HG02970 (cell line): ENCODE measurements around the gene OR8B12.

Experiments used
- ATAC-seq: cut with Tn5 transposase; IDR thresholded peaks from one replicate; pipeline ENCODE4 v1.9.1; 2021; ENCODE audit warnings: mild to moderate bottlenecking, moderate library complexity, moderate number of reproducible peaks; ENCODE audit not compliant: unreplicated experiment, low FRiP score

OR8B12 gene, protein sequence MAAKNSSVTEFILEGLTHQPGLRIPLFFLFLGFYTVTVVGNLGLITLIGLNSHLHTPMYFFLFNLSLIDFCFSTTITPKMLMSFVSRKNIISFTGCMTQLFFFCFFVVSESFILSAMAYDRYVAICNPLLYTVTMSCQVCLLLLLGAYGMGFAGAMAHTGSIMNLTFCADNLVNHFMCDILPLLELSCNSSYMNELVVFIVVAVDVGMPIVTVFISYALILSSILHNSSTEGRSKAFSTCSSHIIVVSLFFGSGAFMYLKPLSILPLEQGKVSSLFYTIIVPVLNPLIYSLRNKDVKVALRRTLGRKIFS

DNA sequence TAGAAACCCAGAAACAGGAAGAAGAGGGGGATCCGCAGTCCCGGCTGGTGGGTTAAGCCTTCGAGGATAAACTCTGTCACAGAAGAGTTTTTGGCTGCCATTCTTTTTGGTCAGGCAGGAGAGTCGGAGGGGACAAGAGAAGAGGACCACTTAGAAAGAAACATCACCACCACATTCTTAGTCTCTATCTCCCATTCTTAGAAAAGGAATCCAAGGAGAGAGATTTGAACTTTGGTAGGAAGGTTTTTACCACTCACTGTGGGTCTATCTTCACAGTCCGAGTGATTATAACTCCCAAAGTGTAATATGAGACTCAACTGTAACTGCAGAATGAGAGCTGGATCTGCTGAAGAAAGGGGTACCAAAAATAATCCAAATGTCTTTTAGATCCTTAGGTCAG, at the start of gene OR8B12:
TSS of gene OR8B12 (minus strand) at position 101 of the 400 bp plus-strand sequence. CDS start at position 101, 0 bp downstream.
- ATAC-seq: no peak

DNA sequence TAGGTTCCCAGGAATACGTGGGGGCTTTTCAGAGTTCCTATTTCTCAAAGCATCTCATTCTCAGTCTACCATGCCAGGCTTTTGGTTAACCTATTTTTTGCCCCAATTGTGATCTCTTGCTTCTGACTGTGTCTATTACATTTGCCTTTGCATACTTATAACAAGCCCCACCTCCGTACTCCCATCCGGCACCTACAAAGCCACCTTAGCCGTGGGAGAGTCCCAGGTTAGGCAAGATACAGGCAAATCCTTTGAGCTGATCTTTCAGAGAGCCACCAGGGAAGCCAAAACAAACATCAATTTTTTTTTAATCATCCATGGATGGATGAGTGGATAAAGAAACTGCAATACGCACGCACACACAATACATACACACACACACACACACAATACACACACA, 49.2 kb upstream of the OR8B12 start:
- ATAC-seq: no peak

DNA sequence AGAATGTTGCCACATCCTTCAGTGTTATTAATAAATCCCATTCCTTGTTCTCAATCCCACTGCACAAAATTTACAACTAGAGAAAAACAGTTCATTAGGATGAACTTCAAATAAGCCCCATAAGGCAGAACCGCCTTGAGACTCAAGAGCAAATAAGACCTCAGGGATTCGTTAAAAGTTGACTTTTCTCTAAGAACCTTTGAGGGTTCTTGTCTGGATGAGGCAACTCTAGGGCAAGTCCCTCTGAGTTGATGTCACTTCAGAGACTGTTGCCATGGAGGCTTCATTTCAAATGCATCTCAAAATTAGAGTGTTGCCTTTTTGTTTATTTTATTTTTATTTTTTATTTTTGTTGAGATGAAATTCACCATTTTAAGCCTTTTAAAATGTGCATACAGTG, 48.0 kb upstream of the OR8B12 start:
- ATAC-seq: no peak

DNA sequence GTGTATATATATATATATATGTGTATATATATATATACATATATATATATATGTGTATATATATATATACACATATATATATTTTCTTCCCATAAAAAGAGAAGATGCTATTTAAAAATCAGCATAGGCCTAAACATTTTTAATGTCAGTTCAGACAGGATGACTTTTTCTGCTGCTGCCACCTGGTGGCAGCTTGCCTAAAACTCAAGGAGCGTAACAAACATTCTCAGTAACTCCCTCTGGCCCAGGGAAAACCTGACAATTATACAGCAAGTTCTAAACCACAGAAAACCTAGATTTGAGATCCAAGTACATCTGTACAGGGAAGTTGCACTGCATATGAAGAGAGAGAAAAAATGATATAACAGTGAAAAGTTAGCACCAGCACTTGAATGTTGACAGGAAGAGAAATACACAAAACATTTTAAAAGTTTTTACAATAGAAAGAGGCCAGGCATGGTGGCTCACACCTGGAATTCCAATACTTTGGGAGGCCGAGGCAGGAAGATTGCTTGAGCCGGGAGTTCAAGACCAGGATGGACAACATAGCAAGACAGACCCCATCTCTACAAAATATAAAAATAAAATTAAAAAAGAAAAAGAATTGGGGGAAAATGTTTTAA, 42.9 kb upstream of the OR8B12 start:
- ATAC-seq: peak; percentile 60

DNA sequence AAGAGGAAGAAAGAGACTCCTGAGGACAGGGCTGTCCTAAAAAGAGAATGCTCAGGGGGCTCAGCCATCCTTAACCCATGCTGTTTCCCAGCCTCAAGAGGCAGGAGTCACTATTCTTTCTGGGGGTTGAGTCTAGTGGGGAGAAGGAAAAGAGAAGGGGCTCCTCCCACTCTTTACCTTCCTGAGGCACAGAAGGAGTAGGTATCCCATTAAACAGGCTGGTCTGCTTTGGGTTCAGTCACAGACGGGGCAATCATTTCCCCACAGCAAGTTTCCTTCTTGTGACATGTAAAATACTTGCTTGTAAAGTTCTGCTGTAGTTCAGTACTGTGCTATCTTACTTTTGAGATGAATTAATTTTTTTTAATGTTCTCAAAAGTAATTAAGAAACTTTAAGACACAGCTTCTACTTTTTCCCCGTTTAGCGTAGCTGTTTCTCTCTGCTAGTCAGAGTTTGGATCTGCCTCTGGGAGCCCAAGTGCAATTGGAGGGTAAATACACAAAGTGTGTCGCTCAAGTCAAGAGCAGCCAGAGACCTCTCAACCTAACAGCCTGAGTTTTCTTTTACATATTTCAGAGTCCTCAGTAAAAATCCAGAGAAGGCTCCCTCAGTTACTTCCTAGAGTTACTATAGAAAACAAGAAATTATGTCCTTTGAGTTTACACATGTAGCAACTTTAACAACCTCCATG, 41.4 kb upstream of the OR8B12 start:
- ATAC-seq: no peak

DNA sequence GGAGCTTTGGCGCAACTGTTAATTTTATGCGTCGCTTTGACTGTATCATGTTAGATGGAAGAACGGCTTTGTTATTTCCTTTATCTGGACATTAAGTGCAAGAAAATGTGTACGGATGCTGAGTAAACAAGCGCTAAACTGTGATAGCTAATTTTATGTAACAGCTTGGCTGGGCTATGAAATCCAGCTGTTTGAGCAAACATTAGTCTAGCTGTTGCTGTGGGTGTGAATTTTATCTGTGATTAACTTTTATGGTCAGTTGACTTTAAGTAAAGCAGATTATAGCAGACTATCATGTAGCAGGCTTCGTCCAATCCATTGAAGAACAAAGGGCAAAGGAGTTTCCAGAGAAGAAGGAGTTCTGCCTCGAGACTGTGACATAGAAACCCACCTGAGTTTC, 40.3 kb upstream of the OR8B12 start:
- ATAC-seq: no peak

DNA sequence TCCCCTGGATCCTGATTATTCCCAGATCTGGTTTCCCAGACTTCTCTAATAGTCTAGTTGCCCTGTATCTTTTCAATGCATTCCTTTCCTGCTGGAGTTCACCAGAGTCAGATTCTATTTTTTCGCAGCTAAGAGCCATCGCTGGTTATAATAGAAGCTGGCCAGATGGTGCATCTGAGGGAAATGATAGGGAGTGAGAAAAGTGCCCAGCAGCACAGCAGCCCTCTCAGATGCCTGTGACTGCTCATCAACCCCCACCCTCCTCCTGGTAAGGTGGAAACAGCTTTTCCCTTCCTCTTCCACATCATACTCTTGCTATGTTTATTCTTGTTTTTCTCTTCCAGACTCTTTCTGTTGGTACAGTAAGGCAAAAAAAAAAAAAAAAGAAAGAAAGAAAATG, 39.1 kb upstream of the OR8B12 start:
- ATAC-seq: no peak

DNA sequence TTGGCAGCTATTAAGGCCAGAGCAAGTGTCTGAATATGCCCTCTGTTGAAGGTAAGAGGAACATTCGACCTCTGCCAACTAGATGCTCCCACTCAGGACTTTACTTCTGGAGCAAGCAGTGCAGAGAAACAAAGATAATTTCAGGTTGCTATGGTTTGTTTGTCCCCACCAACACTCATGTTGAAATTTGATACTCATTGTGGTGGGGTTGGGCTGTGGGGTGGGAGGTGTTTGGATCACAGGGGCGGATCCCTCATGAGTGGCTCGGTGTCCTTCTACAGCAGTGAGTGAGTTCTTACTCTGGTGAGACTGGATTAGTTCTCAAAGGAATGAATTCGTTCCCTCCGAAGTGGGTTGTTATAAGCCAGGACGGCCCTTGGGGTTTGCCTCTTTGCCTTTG, 38.4 kb upstream of the OR8B12 start:
- no peak for ATAC-seq

DNA sequence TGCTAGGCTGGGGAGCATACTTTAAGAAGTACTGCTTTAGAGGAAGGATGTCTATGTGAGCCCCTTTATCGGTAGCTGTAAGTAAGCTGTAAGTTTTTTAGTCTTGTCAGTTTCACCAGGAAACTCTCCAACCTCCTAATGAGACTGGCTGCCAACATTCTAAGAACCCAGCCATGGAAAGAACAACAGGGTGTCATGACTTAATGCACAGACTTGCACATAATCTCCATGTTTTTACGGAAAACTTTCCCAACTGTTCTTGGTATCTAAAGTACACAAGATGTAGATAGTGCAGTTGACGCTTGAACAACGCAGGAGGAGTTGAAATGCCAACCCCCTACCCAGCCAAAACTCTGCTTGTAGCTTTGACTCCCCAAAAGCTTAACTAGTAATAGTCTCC, 35.3 kb upstream of the OR8B12 start:
- no peak for ATAC-seq

DNA sequence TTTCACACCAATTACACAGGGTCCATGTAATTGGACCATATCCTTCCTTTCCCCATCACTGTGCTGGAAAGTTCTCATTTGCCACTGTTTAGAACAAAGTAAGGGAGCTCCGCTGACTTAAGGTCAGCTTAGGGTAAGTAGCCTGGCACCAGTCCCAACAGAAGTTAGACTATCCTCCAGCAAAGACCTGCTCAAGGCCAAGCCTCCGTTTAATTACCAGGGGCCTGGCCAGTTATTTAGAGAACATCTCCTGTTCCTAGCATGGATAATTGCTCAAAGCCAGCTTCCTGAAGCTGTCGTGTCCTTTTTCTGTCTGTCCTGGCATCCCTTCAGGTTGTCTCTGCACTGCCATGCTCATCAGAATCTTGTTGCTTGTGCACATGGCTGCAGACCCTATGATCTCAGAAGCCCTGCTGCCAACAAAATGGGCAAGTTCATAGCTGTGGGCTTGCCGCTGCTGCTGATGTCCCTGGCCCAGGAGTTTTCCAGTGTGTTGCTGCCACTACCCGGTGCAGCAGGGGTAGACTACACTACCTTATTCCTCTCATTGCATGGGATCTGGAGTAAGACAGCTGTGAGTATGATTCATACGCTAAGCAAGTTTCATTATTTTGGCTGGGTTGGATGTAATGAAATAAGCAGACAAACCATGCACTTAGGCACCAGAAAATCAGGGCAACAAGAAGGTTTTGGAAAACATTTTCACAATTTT, 34.4 kb upstream of the OR8B12 start:
- no peak for ATAC-seq

DNA sequence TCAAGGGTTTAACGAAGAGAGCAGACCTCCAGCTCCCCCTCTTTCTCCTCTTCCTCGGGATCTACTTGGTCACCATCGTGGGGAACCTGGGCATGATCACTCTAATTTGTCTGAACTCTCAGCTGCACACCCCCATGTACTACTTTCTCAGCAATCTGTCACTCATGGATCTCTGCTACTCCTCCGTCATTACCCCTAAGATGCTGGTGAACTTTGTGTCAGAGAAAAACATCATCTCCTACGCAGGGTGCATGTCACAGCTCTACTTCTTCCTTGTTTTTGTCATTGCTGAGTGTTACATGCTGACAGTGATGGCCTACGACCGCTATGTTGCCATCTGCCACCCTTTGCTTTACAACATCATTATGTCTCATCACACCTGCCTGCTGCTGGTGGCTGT, 26.7 kb upstream of the OR8B12 start:
- no peak for ATAC-seq

DNA sequence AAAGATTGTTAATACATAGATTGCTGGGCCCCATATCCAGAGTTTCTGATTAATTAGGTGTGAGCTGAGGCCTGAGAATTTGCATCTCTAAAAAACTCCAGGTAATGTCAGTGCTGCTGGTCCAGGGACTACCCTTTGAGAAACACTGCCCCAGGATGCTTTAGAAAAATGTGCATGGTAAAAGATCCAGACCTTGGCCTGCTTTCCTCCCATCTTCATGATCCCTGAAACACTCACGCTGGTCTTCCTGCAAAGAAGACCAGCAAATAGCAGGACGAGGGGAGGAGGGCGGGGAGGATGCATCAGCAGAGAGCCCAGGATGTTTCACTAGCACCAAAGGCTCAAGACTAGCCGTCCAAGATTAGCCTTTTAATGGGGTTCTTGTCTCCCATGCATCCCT, 26.2 kb upstream of the OR8B12 start, which contains the start of gene OR8A1:
TSS of gene OR8A1 (plus strand) at position 301 of the 400 bp plus-strand sequence. CDS start 123 bp downstream, outside the sequence.
- no peak for ATAC-seq

DNA sequence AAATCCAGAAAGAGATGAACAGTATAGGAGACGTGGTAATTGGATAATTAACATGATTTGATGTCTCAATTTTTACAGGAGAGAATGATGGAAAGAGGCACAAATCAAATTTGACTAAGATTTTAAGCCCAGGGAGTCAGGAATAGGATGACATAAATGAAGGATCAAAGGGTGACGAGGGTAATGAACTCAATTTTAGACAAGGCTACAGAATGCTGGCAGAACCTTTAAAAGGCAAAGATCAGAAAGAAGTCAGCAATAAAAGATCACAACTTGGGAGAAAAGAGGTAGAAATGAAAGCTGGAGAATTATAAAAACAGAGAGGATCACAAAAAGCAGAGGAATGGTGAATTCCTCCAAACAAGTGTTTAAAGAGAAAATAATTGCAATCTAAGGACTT, 13.4 kb upstream of the OR8B12 start:
- no peak for ATAC-seq

DNA sequence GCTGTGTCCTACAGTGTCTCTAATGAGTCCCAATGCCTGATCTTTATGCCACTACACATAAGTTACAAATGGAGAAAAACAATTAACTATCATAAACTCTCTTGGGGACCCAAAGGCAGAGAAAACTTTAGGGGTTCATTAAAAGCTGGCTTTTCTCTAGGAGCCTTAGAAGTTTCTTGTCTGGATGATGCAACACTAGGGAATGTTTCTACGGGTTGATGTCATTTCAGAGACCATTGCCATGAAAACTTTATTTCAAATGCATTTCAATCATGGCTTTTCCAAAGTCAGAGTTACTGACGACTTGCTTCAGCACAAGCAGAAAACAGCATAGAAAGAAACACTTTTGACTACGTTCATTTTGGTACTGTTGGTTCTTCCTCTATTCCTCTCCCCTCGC, 8.5 kb upstream of the OR8B12 start:
- no peak for ATAC-seq

DNA sequence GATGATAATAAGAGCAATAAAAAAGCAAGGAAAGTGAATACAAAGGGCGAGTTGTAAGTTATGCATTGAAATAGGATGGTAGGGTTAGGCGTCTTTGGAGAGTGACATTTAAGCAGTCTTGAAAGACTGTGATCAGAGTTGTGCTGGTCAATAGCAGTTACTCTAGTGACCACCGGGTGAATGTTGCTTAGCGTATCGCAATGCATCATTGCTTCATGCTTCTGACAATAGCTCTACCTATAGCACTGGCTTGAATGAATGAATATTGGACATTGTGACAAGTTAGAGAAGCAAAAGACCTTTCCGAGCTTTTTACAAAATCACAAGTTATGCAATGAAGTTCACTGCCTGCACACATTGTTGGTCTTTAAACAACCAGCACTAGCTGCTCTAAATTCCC, 7.7 kb upstream of the OR8B12 start:
- ATAC-seq: no peak

DNA sequence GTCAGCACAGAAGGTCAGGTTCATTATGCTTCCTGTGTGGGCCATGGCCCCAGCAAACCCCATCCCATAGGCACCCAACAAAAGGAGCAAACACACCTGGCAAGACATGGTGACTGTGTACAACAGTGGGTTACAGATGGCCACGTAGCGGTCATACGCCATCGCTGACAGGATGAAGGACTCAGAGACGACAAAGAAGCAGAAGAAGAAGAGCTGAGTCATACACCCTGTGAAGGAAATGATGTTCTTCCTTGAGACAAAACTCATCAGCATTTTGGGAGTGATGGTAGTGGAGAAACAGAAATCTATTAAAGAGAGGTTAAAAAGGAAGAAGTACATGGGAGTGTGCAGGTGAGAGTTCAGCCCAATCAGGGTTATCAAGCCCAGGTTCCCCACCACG, 309 bp downstream of the OR8B12 start:
- ATAC-seq: no peak

DNA sequence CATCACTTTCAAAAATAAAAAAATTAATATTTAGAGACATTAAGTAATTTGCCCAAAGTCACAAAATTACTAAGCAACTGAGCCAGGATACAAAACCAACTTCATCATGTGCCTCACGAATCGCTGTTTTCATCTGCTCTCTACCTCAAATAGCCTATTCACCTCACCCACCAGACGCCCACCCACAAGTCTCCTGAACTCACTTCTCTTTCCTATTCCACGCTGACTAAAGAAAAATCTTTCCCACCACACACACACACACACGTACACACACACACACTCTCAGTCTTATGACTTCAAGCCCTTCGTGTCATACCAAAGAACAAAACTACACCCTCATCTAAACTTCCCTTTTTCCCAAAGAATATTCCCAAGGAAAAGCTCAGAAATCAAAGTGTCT, 2.2 kb downstream of the OR8B12 start:
- ATAC-seq: no peak

DNA sequence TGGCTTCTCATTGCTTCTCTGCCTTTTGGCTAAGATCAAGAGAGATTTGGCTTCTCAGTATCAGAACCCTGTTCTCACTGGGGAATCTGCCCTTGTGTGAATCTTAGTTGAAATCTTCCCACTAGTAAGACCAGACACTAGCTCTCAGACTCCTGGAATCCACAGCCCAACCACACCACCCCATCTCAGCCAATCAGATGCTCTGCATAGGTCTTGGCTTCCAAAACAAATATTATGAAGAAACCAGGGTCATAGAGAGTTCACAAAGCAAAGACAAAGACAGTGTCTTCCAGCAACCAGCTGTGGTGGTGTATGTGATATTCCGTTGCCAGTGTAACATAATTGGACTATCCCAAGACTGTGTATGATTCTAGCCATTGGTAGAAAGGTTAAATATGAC, 5.4 kb downstream of the OR8B12 start:
- no peak for ATAC-seq

DNA sequence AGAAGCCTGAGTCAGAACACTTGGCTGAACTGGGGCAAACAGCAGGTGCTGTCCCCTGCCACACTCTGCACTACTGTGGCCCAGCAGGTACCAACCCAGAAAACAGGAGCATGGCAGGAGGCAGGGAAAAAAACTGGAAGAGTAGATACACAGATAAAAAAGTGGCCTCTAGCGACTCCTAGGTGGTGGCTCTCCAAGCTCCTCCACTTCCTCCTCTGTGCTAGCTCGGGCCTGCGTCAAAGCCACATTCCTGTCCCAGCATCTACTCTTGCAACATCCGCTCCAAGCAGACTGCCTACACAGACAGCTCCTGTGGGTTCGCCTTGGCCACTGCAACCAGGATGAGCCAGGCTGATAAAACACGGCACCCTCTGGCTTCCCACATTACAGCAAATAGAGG, 6.9 kb downstream of the OR8B12 start:
- no peak for ATAC-seq

DNA sequence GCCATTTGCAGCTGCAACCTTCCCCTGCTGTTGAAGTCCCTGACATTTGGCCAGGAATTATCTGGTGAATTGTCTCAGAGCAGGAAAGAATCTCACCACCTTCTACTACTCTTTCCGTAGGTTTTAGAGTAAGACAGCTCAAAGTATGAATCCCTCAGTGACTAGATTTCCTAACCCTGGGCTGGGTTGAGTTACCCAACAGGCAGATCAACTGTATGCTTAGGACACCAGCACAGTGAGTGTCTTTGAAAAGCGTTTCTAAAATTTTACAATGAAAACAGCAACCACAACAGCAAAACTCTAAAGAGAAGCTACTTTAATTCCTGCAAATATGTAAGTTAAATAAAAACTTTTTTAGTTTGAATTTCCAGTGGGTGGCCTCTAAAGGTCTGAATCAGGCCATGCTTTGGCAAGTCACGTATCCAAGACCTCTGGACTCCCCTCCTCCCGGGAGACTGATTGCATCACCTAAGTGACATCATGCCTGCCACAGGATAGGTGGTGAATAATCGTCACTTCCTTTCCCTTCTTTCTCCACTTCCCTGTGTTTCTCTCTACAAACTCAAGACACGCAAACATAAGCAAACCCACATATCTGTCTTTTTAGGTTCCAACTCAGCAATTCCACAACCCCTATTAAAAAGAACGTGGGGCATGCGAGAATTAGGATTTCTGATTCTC, 7.8 kb downstream of the OR8B12 start:
- no peak for ATAC-seq

DNA sequence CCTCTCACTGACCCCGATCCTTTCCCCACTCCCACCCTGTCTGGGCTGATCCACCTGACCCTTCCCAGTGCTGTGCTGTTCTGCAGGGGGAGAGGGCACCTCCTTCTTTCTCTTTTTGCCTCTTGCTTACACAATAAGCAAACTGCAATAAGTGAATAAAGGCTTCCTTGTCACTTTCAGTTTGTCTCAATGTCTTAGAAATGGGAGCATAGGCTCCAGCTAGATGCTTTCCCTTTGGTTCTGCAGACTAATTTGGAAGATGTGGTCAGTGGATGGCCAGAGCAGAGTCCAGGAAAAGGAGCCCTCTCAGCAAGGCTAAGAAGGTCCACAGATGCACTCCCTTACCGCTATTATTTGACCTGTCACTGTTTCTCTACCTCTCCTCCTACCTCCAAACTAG, 9.4 kb downstream of the OR8B12 start:
- ATAC-seq: no peak
